Lung (tissue), 12 donors: Measurements from ENCODE around the gene YAP1. TPM values are rescaled to one million over a fixed set of nuclear protein-coding genes. Genes with fewer than 3 reads are reported as not detected.

Experiments used
- ATAC-seq: fragments of 200-7000 bp; cut with Tn5 transposase; one replicate; pipeline ENCODE4 v1.9.1; 2020; ENCODE audit warnings: moderate number of reproducible peaks; ENCODE audit not compliant: insufficient read depth, low FRiP score
- DNase-seq, 3 donors: peaks; one replicate each; pipeline ENCODE4 v3.0.0-alpha.2; 2013 to 2017
- H3K27ac ChIP-seq, 2 donors: one replicate each; pipeline ENCODE4 v1.5.1; 2013; ENCODE audit warnings: mild to moderate bottlenecking in 2 of 2, moderate library complexity in 2 of 2, control low read depth in 1 of 2, inconsistent platforms in 1 of 2, low read depth in 1 of 2, low read length in 1 of 2
- H3K27me3 ChIP-seq, 3 donors: one replicate each; pipeline ENCODE4 v1.5.1; 2013; ENCODE audit warnings: low read length in 2 of 3; ENCODE audit not compliant: control insufficient read depth in 3 of 3, insufficient read depth in 3 of 3
- H3K36me3 ChIP-seq, 4 donors: one replicate each; pipeline ENCODE4 v1.5.1; 2013; ENCODE audit warnings: low read length in 4 of 4, mild to moderate bottlenecking in 1 of 4, moderate library complexity in 1 of 4; ENCODE audit not compliant: control insufficient read depth in 4 of 4, insufficient read depth in 4 of 4
- H3K4me1 ChIP-seq, 5 donors: one replicate each; pipeline ENCODE4 v1.5.1; 2013; ENCODE audit warnings: low read length in 5 of 5, mild to moderate bottlenecking in 2 of 5, moderate library complexity in 1 of 5; ENCODE audit not compliant: control insufficient read depth in 5 of 5, insufficient read depth in 5 of 5
- H3K4me3 ChIP-seq: one replicate; pipeline ENCODE4 v1.5.1; 2013; ENCODE audit warnings: mild to moderate bottlenecking, control low read depth, moderate library complexity
- H3K9ac ChIP-seq, 2 donors: one replicate each; pipeline ENCODE4 v1.5.1; 2013; ENCODE audit warnings: low read length in 2 of 2, control low read depth in 1 of 2; ENCODE audit not compliant: insufficient read depth in 1 of 2
- H3K9me3 ChIP-seq, 4 donors: one replicate each; pipeline ENCODE4 v1.5.1; 2013; ENCODE audit warnings: low read length in 3 of 4, mild to moderate bottlenecking in 1 of 4, moderate library complexity in 1 of 4; ENCODE audit not compliant: control insufficient read depth in 4 of 4, insufficient read depth in 3 of 4
- WGBS, 2 donors: extraction: QIAGEN DNeasy Blood & Tissue Kit; methylation state at CpG; one replicate each; pipeline ENCODE4 v1.1.7; 2013; 5-methylcytosine and 5-hydroxymethylcytosine counted together
- polyA plus RNA-seq, 2 donors: library from polyadenylated mRNA; stranded (reverse); fragments of 200-250 nt; gene quantifications; one replicate each; pipeline ENCODE4 v1.2.1, GENCODE V29; 2013
- total RNA-seq, 2 donors: library from RNA; depleted of rRNA in 1 of 2; stranded (reverse); fragments of >200 nt in 1 of 2; gene quantifications; one replicate each; pipeline ENCODE4 v1.2.1, GENCODE V29; 2014 to 2021
- TF ChIP-seq, protein P1 (sequence below): IDR thresholded peaks from 2 replicates; pipeline ENCODE4 v1.5.1; 2012; ENCODE audit warnings: mild to moderate bottlenecking; ENCODE audit errors: control extremely low read depth, extremely low read depth
- donor health status: control.
- donor health status: control.
- donor health status: Bipolar disorder and iron deficiency.
- donor health status: healthy.
- donor health status: DM: yes; HTN: yes; CAD: no.

Gene YAP1
- total and polyA plus RNA-seq, 4 donors, result 29.5 to 257 (median 80.4) TPM

DNA sequence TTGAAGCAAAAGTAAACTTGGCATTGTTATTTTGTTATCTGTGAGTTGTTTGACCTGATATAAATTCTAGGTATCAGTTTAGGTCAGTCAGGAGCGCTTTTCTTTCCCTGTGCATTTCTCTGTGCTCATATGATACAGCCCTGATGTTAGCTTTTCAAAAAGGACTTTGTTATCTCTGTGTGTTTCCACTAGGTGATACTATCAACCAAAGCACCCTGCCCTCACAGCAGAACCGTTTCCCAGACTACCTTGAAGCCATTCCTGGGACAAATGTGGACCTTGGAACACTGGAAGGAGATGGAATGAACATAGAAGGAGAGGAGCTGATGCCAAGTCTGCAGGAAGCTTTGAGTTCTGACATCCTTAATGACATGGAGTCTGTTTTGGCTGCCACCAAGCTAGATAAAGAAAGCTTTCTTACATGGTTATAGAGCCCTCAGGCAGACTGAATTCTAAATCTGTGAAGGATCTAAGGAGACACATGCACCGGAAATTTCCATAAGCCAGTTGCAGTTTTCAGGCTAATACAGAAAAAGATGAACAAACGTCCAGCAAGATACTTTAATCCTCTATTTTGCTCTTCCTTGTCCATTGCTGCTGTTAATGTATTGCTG, 119.4 kb downstream of the YAP1 start:
- no peak for ATAC-seq
- DNase-seq, result no peak
- no peak overlapping the region for H3K27ac ChIP-seq

DNA sequence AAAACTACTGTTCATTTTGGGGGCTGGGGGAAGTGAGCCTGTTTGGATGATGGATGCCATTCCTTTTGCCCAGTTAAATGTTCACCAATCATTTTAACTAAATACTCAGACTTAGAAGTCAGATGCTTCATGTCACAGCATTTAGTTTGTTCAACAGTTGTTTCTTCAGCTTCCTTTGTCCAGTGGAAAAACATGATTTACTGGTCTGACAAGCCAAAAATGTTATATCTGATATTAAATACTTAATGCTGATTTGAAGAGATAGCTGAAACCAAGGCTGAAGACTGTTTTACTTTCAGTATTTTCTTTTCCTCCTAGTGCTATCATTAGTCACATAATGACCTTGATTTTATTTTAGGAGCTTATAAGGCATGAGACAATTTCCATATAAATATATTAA, 119.9 kb downstream of the YAP1 start:
- Histone ChIP-seq H3K36me3 (peaks cover 7 to 53% (median 18%) of the 10 kb centered on the region in 4 donors), H3K9ac (peak overlapping the region in 1 of 2 donors; percentile 29), H3K27ac (no peak overlapping the region), H3K27me3 (no peaks in the 10 kb centered on the region), H3K9me3 (no peaks in the 10 kb centered on the region), H3K4me3 (no peak overlapping the region), H3K4me1 (peaks cover 0 to 30% (median 10%) of the 10 kb centered on the region in 5 donors)
- DNase-seq, result peak in 2 of 3 donors; percentile 26 to 47
- ATAC-seq, result no peak
- TF ChIP-seq, protein P1, sequence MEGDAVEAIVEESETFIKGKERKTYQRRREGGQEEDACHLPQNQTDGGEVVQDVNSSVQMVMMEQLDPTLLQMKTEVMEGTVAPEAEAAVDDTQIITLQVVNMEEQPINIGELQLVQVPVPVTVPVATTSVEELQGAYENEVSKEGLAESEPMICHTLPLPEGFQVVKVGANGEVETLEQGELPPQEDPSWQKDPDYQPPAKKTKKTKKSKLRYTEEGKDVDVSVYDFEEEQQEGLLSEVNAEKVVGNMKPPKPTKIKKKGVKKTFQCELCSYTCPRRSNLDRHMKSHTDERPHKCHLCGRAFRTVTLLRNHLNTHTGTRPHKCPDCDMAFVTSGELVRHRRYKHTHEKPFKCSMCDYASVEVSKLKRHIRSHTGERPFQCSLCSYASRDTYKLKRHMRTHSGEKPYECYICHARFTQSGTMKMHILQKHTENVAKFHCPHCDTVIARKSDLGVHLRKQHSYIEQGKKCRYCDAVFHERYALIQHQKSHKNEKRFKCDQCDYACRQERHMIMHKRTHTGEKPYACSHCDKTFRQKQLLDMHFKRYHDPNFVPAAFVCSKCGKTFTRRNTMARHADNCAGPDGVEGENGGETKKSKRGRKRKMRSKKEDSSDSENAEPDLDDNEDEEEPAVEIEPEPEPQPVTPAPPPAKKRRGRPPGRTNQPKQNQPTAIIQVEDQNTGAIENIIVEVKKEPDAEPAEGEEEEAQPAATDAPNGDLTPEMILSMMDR, result no peak

More for the DNA sequence above, 119.4 kb downstream of the YAP1 start:
- TF ChIP-seq, protein P1, result no peak
- Histone ChIP-seq H3K27me3 (no peaks in the 10 kb centered on the region), H3K4me1 (peaks cover 0 to 30% (median 10%) of the 10 kb centered on the region in 5 donors), H3K36me3 (peaks cover 7 to 56% (median 18%) of the 10 kb centered on the region in 4 donors), H3K9ac (no peak overlapping the region), H3K4me3 (no peak overlapping the region), H3K9me3 (no peaks in the 10 kb centered on the region)
- WGBS, 2 donors, result 63 to 65% methylated on average over 4 of the region's 4 CpGs

DNA sequence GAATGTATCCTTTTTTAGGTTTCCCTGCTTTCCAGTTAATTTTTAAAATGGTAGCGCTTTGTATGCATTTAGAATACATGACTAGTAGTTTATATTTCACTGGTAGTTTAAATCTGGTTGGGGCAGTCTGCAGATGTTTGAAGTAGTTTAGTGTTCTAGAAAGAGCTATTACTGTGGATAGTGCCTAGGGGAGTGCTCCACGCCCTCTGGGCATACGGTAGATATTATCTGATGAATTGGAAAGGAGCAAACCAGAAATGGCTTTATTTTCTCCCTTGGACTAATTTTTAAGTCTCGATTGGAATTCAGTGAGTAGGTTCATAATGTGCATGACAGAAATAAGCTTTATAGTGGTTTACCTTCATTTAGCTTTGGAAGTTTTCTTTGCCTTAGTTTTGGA, 120.7 kb downstream of the YAP1 start:
- Histone ChIP-seq H3K4me3 (no peak overlapping the region), H3K9me3 (no peaks in the 10 kb centered on the region), H3K36me3 (peaks cover 4 to 47% (median 18%) of the 10 kb centered on the region in 4 donors), H3K27ac (no peak overlapping the region), H3K9ac (no peak overlapping the region), H3K4me1 (peaks cover 0 to 24% (median 5%) of the 10 kb centered on the region in 5 donors), H3K27me3 (no peaks in the 10 kb centered on the region)
- 91 to 93% methylated on average over 4 of the region's 4 CpGs for whole genome bisulfite sequencing, 2 donors
- DNase-seq (no peak), ATAC-seq (no peak)
- TF ChIP-seq, protein P1, result no peak
